Bronchial epithelial cell (primary cell): ENCODE data around the gene DENND1C. TPM values are rescaled to one million over a fixed set of nuclear protein-coding genes. Genes with fewer than 3 reads are reported as not detected.
A peak's percentile ranks its signal among the peaks of the same experiment; 100 is the strongest.

Experiments
- DNase-seq: peaks from one replicate; pipeline ENCODE4 v3.0.0-alpha.2; 2010; ENCODE audit warnings: low read depth
- FAIRE-seq: peaks from 2 replicates; lab custom pipeline; 2011; peaks lifted over from hg19 to GRCh38; lab: Jason Lieb, UNC
- H3K27me3 ChIP-seq: 2 replicates; pipeline ENCODE4 v1.5.1; 2011; ENCODE audit warnings: low read length; ENCODE audit not compliant: control insufficient read depth, insufficient read depth
- H3K36me3 ChIP-seq: 2 replicates; pipeline ENCODE4 v1.5.1; 2011; ENCODE audit warnings: low read length; ENCODE audit not compliant: control insufficient read depth, insufficient read depth
- H3K4me3 ChIP-seq: 2 replicates; pipeline ENCODE4 v1.5.1; 2011; ENCODE audit warnings: mild to moderate bottlenecking, low read depth, low read length, control low read depth
- total RNA-seq: library from RNA; depleted of rRNA; stranded (reverse); fragments of >200 nt; gene quantifications from 2 replicates; pipeline ENCODE4 v1.2.1, GENCODE V29; 2014
- TF ChIP-seq, protein P1 (sequence below): IDR thresholded peaks from 2 replicates; pipeline ENCODE4 v1.5.1; 2011; ENCODE audit warnings: mild to moderate bottlenecking, moderate library complexity, low read length, control low read depth, inconsistent platforms; ENCODE audit not compliant: insufficient read depth, severe bottlenecking

The DENND1C gene
- total RNA-seq, 1 donor from 2014 or later, result under 0.01 TPM

DNA sequence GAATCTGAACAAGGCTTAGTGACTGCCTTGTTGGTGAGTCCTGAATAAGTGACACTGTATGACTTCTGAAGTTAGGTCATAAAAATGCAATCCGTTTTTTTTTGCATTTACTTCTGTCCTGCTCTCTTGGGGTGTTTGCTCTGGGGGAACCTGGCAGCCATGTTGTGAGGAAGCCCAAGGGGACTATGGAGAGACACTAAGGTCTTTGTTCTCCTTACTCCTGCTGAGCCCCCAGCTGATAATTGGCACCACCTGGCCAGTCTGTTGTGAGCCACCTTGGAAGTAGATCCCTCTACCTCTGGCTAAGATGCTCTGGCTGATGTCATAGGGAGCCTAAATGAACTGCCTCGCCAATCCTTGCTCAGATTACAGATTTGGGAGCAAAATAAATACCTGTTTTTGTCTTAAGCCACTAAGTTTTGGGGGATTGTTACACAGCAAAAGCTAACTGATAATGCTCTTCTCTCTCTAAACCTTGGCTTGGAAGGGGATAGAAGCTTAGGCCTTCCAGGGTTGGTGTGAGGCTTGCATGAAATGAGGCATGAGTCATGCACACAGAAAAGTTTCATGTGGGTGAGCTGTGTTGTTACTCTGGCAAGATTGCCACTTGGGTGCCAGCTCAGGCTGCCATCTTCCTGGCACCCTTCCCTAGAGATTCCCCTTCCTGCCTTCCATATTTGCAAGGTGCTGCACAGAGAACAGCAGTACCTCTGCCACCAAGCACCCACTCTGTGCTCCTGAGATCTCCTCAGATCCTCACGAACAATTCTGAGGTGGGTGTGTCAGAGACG lies 10.4 kb upstream of the DENND1C start:
- Histone ChIP-seq H3K27me3 (no peaks in the 10 kb centered on the region), H3K36me3 (no peaks in the 10 kb centered on the region), H3K4me3 (no peak overlapping the region)
- no peak for FAIRE-seq
- DNase-seq, result peak; percentile 8
- TF ChIP-seq, protein P1, sequence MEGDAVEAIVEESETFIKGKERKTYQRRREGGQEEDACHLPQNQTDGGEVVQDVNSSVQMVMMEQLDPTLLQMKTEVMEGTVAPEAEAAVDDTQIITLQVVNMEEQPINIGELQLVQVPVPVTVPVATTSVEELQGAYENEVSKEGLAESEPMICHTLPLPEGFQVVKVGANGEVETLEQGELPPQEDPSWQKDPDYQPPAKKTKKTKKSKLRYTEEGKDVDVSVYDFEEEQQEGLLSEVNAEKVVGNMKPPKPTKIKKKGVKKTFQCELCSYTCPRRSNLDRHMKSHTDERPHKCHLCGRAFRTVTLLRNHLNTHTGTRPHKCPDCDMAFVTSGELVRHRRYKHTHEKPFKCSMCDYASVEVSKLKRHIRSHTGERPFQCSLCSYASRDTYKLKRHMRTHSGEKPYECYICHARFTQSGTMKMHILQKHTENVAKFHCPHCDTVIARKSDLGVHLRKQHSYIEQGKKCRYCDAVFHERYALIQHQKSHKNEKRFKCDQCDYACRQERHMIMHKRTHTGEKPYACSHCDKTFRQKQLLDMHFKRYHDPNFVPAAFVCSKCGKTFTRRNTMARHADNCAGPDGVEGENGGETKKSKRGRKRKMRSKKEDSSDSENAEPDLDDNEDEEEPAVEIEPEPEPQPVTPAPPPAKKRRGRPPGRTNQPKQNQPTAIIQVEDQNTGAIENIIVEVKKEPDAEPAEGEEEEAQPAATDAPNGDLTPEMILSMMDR, result no peak

DNA sequence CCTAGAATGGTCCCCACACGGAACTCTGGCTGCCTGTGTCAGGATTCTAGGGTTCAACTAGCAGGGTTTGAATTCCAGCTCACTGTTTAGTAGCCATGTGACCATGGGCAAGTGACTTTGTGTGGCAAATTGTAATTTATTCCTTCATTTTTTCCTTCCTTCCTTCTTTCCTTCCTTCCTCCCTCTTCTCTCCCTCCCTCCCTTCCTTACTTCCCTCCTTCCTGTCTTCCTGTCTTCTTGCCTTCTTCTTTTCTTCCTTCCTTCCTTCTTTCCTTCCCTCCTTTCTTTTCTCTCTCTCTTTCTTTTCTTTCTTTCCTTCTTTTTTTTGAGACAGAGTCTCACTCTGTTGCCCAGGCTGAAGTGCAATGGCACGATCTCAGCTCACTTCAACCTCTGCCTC lies 8.5 kb upstream of the DENND1C start:
- FAIRE-seq (no peak), DNase-seq (no peak)
- no peaks in the 10 kb centered on the region for H3K27me3 ChIP-seq
- H3K36me3 ChIP-seq, result no peaks in the 10 kb centered on the region
- H3K4me3 ChIP-seq, result no peak overlapping the region
- TF ChIP-seq, protein P1, result no peak

- H3K36me3 ChIP-seq, result no peaks in the 10 kb centered on the region
- no peaks in the 10 kb centered on the region for H3K27me3 ChIP-seq
- TF ChIP-seq, protein P1, result no peak
- H3K4me3 ChIP-seq, result no peak overlapping the region
- DNase-seq (no peak), FAIRE-seq (no peak)
Observed at GRCh38 chr19:6489278-6490061, 7.9 kb upstream of the DENND1C start.

GRCh38 chr19:6484831-6485230 lies 3.2 kb upstream of the DENND1C start:
- no peaks in the 10 kb centered on the region for H3K36me3 ChIP-seq
- TF ChIP-seq, protein P1, result no peak
- no peak for FAIRE-seq
- H3K4me3 ChIP-seq, result no peak overlapping the region
- no peaks in the 10 kb centered on the region for H3K27me3 ChIP-seq
- no peak for DNase-seq

GRCh38 chr19:6484230-6484629 lies 2.6 kb upstream of the DENND1C start:
- DNase-seq (no peak), FAIRE-seq (no peak)
- TF ChIP-seq, protein P1, result no peak
- Histone ChIP-seq H3K4me3 (no peak overlapping the region), H3K27me3 (no peaks in the 10 kb centered on the region), H3K36me3 (no peaks in the 10 kb centered on the region)
